Measurements from ENCODE around the gene NME9. TPM values are rescaled to one million over a fixed set of nuclear protein-coding genes. Genes with fewer than 3 reads are reported as not detected.

Gene NME9
- total and polyA plus RNA-seq, 4 donors, result 2.8 to 11.4 (median 7.4) TPM

DNA sequence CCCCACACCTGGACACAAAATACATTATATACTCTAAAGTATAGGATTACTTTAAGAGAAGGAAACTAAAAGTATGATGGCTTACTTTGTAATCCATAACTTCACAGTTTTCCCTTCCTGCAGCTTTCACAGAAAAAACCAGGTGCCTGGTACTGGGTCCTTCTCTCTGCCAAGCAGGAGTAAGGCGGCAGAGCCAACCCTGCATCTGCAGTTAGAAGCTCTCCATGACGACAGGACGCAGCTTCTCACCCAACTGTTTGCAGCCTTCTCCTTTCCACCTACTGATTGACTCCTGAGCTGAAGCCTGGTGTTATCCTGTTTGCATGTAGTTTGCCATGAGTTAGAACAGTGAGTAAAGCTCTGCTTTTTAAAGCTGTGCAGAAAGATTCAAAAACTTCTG lies 25.4 kb upstream of the NME9 start:
- H3K27me3 ChIP-seq (ENCODE audit: control insufficient read depth in 3 of 3, insufficient read depth in 3 of 3, low read length in 2 of 3), result no peaks in the 10 kb centered on the region
- no peak for ATAC-seq (ENCODE audit: insufficient read depth, low FRiP score)
- 89 to 95% methylated on average over 3 of the region's 3 CpGs for WGBS, 2 donors

DNA sequence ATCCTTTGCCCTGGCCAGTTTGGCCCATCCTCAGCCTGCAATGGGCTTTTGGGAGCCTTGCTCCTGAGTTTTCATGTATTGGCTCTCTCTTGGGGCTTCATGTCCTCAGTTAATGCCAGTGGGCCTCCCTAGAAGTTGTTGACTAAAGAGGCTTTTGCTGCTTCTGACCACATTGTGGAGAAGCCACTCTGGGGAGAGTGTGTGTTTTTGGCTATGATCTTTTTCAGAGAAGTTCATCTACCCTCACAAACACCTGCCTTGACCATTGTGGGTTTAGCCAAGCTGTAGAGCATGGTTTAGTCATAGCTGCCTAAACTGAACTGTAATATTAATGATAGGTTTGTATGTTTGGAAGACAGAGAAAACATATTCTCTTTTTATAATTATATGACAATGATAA lies 24.7 kb upstream of the NME9 start:
- no peak for DNase-seq
- no peaks in the 10 kb centered on the region for H3K27me3 ChIP-seq (ENCODE audit: control insufficient read depth in 3 of 3, insufficient read depth in 3 of 3, low read length in 2 of 3)
- no peak overlapping the region for H3K27ac ChIP-seq (ENCODE audit: low read depth in 1 of 2, low read length in 1 of 2)
- H3K4me1 ChIP-seq (ENCODE audit: control insufficient read depth in 5 of 5, insufficient read depth in 5 of 5, low read length in 5 of 5), result peaks cover 6 to 14% (median 7%) of the 10 kb centered on the region in 5 donors
- H3K9me3 ChIP-seq (ENCODE audit: control insufficient read depth in 4 of 4, insufficient read depth in 3 of 4, low read length in 3 of 4), result no peaks in the 10 kb centered on the region
- TF ChIP-seq, protein P1, sequence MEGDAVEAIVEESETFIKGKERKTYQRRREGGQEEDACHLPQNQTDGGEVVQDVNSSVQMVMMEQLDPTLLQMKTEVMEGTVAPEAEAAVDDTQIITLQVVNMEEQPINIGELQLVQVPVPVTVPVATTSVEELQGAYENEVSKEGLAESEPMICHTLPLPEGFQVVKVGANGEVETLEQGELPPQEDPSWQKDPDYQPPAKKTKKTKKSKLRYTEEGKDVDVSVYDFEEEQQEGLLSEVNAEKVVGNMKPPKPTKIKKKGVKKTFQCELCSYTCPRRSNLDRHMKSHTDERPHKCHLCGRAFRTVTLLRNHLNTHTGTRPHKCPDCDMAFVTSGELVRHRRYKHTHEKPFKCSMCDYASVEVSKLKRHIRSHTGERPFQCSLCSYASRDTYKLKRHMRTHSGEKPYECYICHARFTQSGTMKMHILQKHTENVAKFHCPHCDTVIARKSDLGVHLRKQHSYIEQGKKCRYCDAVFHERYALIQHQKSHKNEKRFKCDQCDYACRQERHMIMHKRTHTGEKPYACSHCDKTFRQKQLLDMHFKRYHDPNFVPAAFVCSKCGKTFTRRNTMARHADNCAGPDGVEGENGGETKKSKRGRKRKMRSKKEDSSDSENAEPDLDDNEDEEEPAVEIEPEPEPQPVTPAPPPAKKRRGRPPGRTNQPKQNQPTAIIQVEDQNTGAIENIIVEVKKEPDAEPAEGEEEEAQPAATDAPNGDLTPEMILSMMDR (IDR thresholded peaks at IDR 0.05; ENCODE audit: control extremely low read depth, extremely low read depth), result no peak
- H3K9ac ChIP-seq (ENCODE audit: insufficient read depth in 1 of 2, low read length in 2 of 2), result no peak overlapping the region
- H3K36me3 ChIP-seq (ENCODE audit: control insufficient read depth in 4 of 4, insufficient read depth in 4 of 4, low read length in 4 of 4), result peaks cover 0 to 1% (median 0%) of the 10 kb centered on the region in 4 donors
- H3K4me3 ChIP-seq, result no peak overlapping the region
- no peak for ATAC-seq (ENCODE audit: insufficient read depth, low FRiP score)

More for the DNA sequence above, 25.4 kb upstream of the NME9 start:
- Histone ChIP-seq H3K27ac (ENCODE audit: low read depth in 1 of 2, low read length in 1 of 2) (no peak overlapping the region), H3K36me3 (ENCODE audit: control insufficient read depth in 4 of 4, insufficient read depth in 4 of 4, low read length in 4 of 4) (peaks cover 0 to 1% (median 0%) of the 10 kb centered on the region in 4 donors), H3K4me1 (ENCODE audit: control insufficient read depth in 5 of 5, insufficient read depth in 5 of 5, low read length in 5 of 5) (peaks cover 0 to 15% (median 4%) of the 10 kb centered on the region in 5 donors), H3K9me3 (ENCODE audit: control insufficient read depth in 4 of 4, insufficient read depth in 3 of 4, low read length in 3 of 4) (no peaks in the 10 kb centered on the region), H3K9ac (ENCODE audit: insufficient read depth in 1 of 2, low read length in 2 of 2) (no peak overlapping the region), H3K4me3 (no peak overlapping the region)
- no peak for DNase-seq
- TF ChIP-seq, protein P1 (IDR thresholded peaks at IDR 0.05; ENCODE audit: control extremely low read depth, extremely low read depth), result no peak

DNA sequence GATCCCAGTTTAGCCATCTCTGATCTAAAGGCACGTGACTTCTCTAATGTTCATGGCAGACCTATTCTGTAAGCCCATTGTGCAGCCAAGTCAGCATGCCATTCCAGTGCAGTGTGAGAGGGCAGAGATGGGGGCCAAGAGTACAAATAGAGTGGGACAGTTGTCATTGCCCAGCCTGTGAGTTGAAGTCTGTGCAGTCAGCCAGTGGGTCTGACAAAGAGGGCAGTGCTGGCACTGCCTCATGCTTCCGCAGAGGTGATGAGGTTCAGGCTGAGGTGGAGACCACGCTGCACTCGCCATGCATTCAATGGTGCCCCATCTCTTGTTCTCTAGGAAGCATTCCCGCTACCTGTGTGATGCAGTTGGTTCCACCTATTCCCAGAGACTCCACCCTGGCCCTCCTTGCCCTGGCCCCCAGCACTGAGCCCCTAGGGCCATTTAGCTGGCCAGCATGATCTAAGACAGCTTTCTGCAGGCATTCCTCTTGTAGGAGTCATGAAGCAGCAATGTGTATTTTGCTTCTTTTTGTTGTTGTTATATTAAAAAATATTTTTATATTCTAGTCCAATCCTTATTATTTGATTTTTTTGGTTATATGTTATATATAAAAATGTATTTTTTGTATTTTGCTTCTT lies 22.4 kb upstream of the NME9 start:
- H3K36me3 ChIP-seq (ENCODE audit: control insufficient read depth in 4 of 4, insufficient read depth in 4 of 4, low read length in 4 of 4), result peaks cover 0 to 1% (median 0%) of the 10 kb centered on the region in 4 donors
- peak overlapping the region; percentile 6 to 79 for H3K27ac ChIP-seq (ENCODE audit: low read depth in 1 of 2, low read length in 1 of 2)
- no peak for DNase-seq
- no peak overlapping the region for H3K4me3 ChIP-seq
- H3K4me1 ChIP-seq (ENCODE audit: control insufficient read depth in 5 of 5, insufficient read depth in 5 of 5, low read length in 5 of 5), result peaks cover 6 to 16% (median 11%) of the 10 kb centered on the region in 5 donors
- ATAC-seq (ENCODE audit: insufficient read depth, low FRiP score), result no peak
- H3K27me3 ChIP-seq (ENCODE audit: control insufficient read depth in 3 of 3, insufficient read depth in 3 of 3, low read length in 2 of 3), result no peaks in the 10 kb centered on the region
- H3K9me3 ChIP-seq (ENCODE audit: control insufficient read depth in 4 of 4, insufficient read depth in 3 of 4, low read length in 3 of 4), result no peaks in the 10 kb centered on the region
- no peak overlapping the region for H3K9ac ChIP-seq (ENCODE audit: insufficient read depth in 1 of 2, low read length in 2 of 2)
- TF ChIP-seq, protein P1 (IDR thresholded peaks at IDR 0.05; ENCODE audit: control extremely low read depth, extremely low read depth), result no peak
- 98% methylated on average over 5 of the region's 5 CpGs for WGBS, 2 donors

DNA sequence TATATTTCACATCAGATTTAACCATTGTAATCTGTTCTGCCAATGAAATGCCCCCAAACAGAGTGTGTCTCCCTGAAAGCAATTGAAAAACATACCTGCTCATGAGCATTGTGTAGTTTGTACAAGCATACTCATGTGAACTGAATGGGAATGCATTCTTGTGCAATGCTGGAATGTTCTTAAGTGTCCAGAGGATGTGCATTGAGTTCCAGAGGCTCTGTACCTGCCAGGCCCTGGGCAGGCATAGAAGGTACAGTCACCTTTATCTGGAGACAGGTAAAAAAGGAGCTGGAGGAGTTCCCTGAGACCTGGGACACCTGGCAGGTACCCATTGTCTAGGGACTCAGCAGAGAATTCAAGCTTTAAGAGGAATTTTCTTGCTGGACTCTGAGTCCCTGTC lies 21.5 kb upstream of the NME9 start:
- Histone ChIP-seq H3K36me3 (ENCODE audit: control insufficient read depth in 4 of 4, insufficient read depth in 4 of 4, low read length in 4 of 4) (peaks cover 0 to 1% (median 0%) of the 10 kb centered on the region in 4 donors), H3K27ac (ENCODE audit: low read depth in 1 of 2, low read length in 1 of 2) (peak overlapping the region in 1 of 2 donors; percentile 79), H3K9me3 (ENCODE audit: control insufficient read depth in 4 of 4, insufficient read depth in 3 of 4, low read length in 3 of 4) (no peaks in the 10 kb centered on the region), H3K4me3 (no peak overlapping the region), H3K9ac (ENCODE audit: insufficient read depth in 1 of 2, low read length in 2 of 2) (no peak overlapping the region), H3K27me3 (ENCODE audit: control insufficient read depth in 3 of 3, insufficient read depth in 3 of 3, low read length in 2 of 3) (no peaks in the 10 kb centered on the region), H3K4me1 (ENCODE audit: control insufficient read depth in 5 of 5, insufficient read depth in 5 of 5, low read length in 5 of 5) (peaks cover 3 to 14% (median 7%) of the 10 kb centered on the region in 5 donors)
- ATAC-seq (ENCODE audit: insufficient read depth, low FRiP score), result no peak
- DNase-seq, result no peak
- TF ChIP-seq, protein P1 (IDR thresholded peaks at IDR 0.05; ENCODE audit: control extremely low read depth, extremely low read depth), result no peak
